Measurements from ENCODE around the gene ARFGEF3.

DNA sequence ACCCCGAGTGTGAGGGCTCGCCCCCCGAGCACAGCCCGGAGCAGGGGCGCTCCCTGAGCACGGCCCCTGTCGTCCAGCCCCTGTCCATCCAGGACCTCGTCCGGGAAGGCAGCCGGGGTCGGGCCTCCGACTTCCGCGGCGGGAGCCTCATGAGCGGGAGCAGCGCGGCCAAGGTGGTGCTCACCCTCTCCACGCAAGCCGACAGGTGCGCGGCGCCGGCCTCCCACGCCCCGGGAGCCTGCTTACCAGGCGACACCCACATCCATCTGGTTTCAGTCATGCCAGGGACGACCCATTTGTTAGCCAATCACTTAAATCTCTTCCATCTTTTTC is 130.1 kb downstream of the ARFGEF3 start:
- TF ChIP-seq, protein P1, sequence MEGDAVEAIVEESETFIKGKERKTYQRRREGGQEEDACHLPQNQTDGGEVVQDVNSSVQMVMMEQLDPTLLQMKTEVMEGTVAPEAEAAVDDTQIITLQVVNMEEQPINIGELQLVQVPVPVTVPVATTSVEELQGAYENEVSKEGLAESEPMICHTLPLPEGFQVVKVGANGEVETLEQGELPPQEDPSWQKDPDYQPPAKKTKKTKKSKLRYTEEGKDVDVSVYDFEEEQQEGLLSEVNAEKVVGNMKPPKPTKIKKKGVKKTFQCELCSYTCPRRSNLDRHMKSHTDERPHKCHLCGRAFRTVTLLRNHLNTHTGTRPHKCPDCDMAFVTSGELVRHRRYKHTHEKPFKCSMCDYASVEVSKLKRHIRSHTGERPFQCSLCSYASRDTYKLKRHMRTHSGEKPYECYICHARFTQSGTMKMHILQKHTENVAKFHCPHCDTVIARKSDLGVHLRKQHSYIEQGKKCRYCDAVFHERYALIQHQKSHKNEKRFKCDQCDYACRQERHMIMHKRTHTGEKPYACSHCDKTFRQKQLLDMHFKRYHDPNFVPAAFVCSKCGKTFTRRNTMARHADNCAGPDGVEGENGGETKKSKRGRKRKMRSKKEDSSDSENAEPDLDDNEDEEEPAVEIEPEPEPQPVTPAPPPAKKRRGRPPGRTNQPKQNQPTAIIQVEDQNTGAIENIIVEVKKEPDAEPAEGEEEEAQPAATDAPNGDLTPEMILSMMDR (tag by site-specific recombination; IDR thresholded peaks at IDR 0.05): no peak
- TF ChIP-seq TCF7L2 (IDR thresholded peaks at IDR 0.05; ENCODE audit: borderline replicate concordance, low read depth, low read length) (no peak), ZNF416 (tag by site-specific recombination; IDR thresholded peaks at IDR 0.05) (no peak), ZNF138 (tag by site-specific recombination; IDR thresholded peaks at IDR 0.05; ENCODE audit: borderline replicate concordance) (no peak), ZBTB1 (tag by site-specific recombination; IDR thresholded peaks at IDR 0.05) (no peak), HOXA7 (CRISPR knock-in tag; IDR thresholded peaks at IDR 0.05; ENCODE audit: borderline replicate concordance) (no peak), HOXD13 (CRISPR knock-in tag; IDR thresholded peaks at IDR 0.05; ENCODE audit: borderline replicate concordance) (no peak), ZNF596 (tag by site-specific recombination; IDR thresholded peaks at IDR 0.05) (no peak)
